SK-N-MC (cell line): ENCODE data around the gene SLC4A4.

Source experiments
- EZH2 ChIP-seq: fragments of 200-600 bp; sonication (generic); IDR thresholded peaks from one replicate; pipeline ENCODE4 v1.6.1; 2017; ENCODE audit warnings: antibody characterized with exemption
- FOXP2 ChIP-seq: optimal IDR thresholded peaks from 2 replicates; pipeline ENCODE3; 2011; ENCODE audit warnings: mild to moderate bottlenecking, moderate library complexity; ENCODE audit not compliant: insufficient read depth; ENCODE audit errors: extremely low read length, control extremely low read depth
- POLR2AphosphoS5 ChIP-seq: IDR thresholded peaks from 2 replicates; pipeline ENCODE4 v1.6.1; 2012; ENCODE audit warnings: mild to moderate bottlenecking, low read depth, low read length, borderline replicate concordance

- TF ChIP-seq EZH2 (no peak), POLR2AphosphoS5 (no peak), FOXP2 (no peak)
Measured at GRCh38 chr4:71537551-71538065, 198.8 kb downstream of the SLC4A4 start.
